Hepatocyte (in vitro differentiated cells): ENCODE data around the gene SLC23A3. TPM values are rescaled to one million over a fixed set of nuclear protein-coding genes. Genes with fewer than 3 reads are reported as not detected.

Source experiments
- DNase-seq: peaks from one replicate; pipeline ENCODE4 v3.0.0-alpha.2; 2016; ENCODE audit warnings: low spot score
- H2AFZ ChIP-seq: fragments of 200-600 bp; sonication (generic); 2 replicates; pipeline ENCODE4 v1.6.0; 2016; ENCODE audit warnings: antibody characterized with exemption, mild to moderate bottlenecking
- H3K27ac ChIP-seq: fragments of 200-600 bp; sonication (generic); 2 replicates; pipeline ENCODE4 v1.5.1; 2016; ENCODE audit warnings: mild to moderate bottlenecking
- H3K27me3 ChIP-seq: fragments of 200-600 bp; sonication (generic); 2 replicates; pipeline ENCODE4 v1.6.1; 2016
- H3K36me3 ChIP-seq: fragments of 200-600 bp; sonication (generic); replicated peaks from 2 replicates; pipeline ENCODE4 v1.5.1; 2016; ENCODE audit warnings: low read depth; ENCODE audit not compliant: insufficient read depth
- H3K4me1 ChIP-seq: fragments of 200-600 bp; sonication (generic); 2 replicates; pipeline ENCODE4 v1.5.1; 2016; ENCODE audit warnings: mild to moderate bottlenecking, moderate library complexity; ENCODE audit not compliant: insufficient read depth
- H3K4me2 ChIP-seq: fragments of 200-600 bp; sonication (generic); 2 replicates; pipeline ENCODE4 v1.6.0; 2016
- H3K4me3 ChIP-seq: fragments of 200-600 bp; sonication (generic); 2 replicates; pipeline ENCODE4 v1.5.1; 2016; ENCODE audit warnings: mild to moderate bottlenecking
- H3K79me2 ChIP-seq: fragments of 200-600 bp; sonication (generic); 2 replicates; pipeline ENCODE4 v1.6.0; 2017; ENCODE audit warnings: mild to moderate bottlenecking
- H3K9me2 ChIP-seq: fragments of 200-600 bp; sonication (generic); replicated peaks from 2 replicates; pipeline ENCODE4 v1.6.0; 2017; ENCODE audit warnings: mild to moderate bottlenecking; ENCODE audit not compliant: insufficient read depth
- H3K9me3 ChIP-seq: fragments of 200-600 bp; sonication (generic); 2 replicates; pipeline ENCODE4 v1.5.1; 2016; ENCODE audit warnings: low read depth, mild to moderate bottlenecking
- H4K20me1 ChIP-seq: fragments of 200-600 bp; sonication (generic); 2 replicates; pipeline ENCODE4 v1.6.0; 2016; ENCODE audit warnings: mild to moderate bottlenecking; ENCODE audit not compliant: insufficient read depth, poor library complexity, severe bottlenecking
- CTCF ChIP-seq: fragments of 200-600 bp; sonication (generic); IDR thresholded peaks from 2 replicates; pipeline ENCODE4 v1.5.1; 2016; ENCODE audit warnings: antibody characterized with exemption, mild to moderate bottlenecking; ENCODE audit not compliant: poor library complexity
- EZH2 ChIP-seq: fragments of 200-600 bp; sonication (generic); IDR thresholded peaks from 2 replicates; pipeline ENCODE4 v1.6.1; 2016; ENCODE audit warnings: antibody characterized with exemption, mild to moderate bottlenecking, borderline replicate concordance
- EZH2phosphoT487 ChIP-seq: fragments of 200-600 bp; sonication (generic); IDR thresholded peaks from one replicate; pipeline ENCODE4 v1.6.1; 2018; ENCODE audit warnings: antibody characterized with exemption, mild to moderate bottlenecking, low read depth, moderate library complexity; ENCODE audit not compliant: unreplicated experiment, severe bottlenecking
- WGBS: methylation state at CpG from one replicate; pipeline ENCODE4 v1.1.6; 2016; ENCODE audit warnings: low lambda C conversion rate; ENCODE audit errors: missing lambda C conversion rate; 5-methylcytosine and 5-hydroxymethylcytosine counted together
- polyA plus RNA-seq: library from polyadenylated mRNA; unstranded; fragments of >200 nt; fragmentation: Nextera tagmentation; extraction: Ambion mirVana; gene quantifications from 2 replicates; pipeline ENCODE4 v1.2.1, GENCODE V29; 2016
- total RNA-seq: library from RNA; depleted of rRNA; stranded (reverse); fragments of >200 nt; gene quantifications from 2 replicates; pipeline ENCODE4 v1.2.3, GENCODE V29; 2014

The SLC23A3 gene
- total and polyA plus RNA-seq, 2 experiments from 2014 or later, result 0.80 to 1.5 TPM

- no peak overlapping the region for H3K4me2 ChIP-seq
- no peak overlapping the region for H3K27ac ChIP-seq
- no peaks in the 10 kb centered on the region for H3K9me2 ChIP-seq
- no peak for DNase-seq
- no peaks in the 10 kb centered on the region for H3K9me3 ChIP-seq
- no peak overlapping the region for H2AFZ ChIP-seq
- peaks cover 6% of the 10 kb centered on the region for H3K4me1 ChIP-seq
- 98% methylated on average over 6 of the region's 6 CpGs for WGBS
- peaks cover 10% of the 10 kb centered on the region for H4K20me1 ChIP-seq
- H3K36me3 ChIP-seq, result no peaks in the 10 kb centered on the region
- H3K27me3 ChIP-seq, result no peaks in the 10 kb centered on the region
- no peak overlapping the region for H3K4me3 ChIP-seq
- peaks cover 23% of the 10 kb centered on the region for H3K79me2 ChIP-seq
- no peak for TF ChIP-seq EZH2phosphoT487
- TF ChIP-seq EZH2, result no peak
- TF ChIP-seq CTCF, result no peak
Observed at GRCh38 chr2:219181531-219181930, 11.7 kb upstream of the SLC23A3 start.

- Histone ChIP-seq H3K9me3 (no peaks in the 10 kb centered on the region), H4K20me1 (peaks cover 10% of the 10 kb centered on the region), H3K36me3 (no peaks in the 10 kb centered on the region), H3K4me2 (no peak overlapping the region), H3K4me1 (peaks cover 8% of the 10 kb centered on the region), H3K27ac (no peak overlapping the region), H3K4me3 (no peak overlapping the region), H2AFZ (no peak overlapping the region), H3K27me3 (no peaks in the 10 kb centered on the region), H3K9me2 (no peaks in the 10 kb centered on the region), H3K79me2 (peaks cover 23% of the 10 kb centered on the region)
- 98% methylated on average over 5 of the region's 5 CpGs for WGBS
- TF ChIP-seq EZH2phosphoT487, result no peak
- TF ChIP-seq EZH2, result no peak
- TF ChIP-seq CTCF, result no peak
- DNase-seq, result no peak
Observed at GRCh38 chr2:219180961-219181360, 11.1 kb upstream of the SLC23A3 start.

- H4K20me1 ChIP-seq, result peaks cover 10% of the 10 kb centered on the region
- no peak overlapping the region for H2AFZ ChIP-seq
- H3K4me2 ChIP-seq, result peak overlapping the region; percentile 97
- H3K79me2 ChIP-seq, result peaks cover 34% of the 10 kb centered on the region
- WGBS, result 98% methylated on average over 9 of the region's 9 CpGs
- no peaks in the 10 kb centered on the region for H3K9me3 ChIP-seq
- TF ChIP-seq EZH2phosphoT487 (no peak), EZH2 (no peak), CTCF (no peak)
- H3K9me2 ChIP-seq, result no peaks in the 10 kb centered on the region
- H3K27ac ChIP-seq, result no peak overlapping the region
- H3K4me3 ChIP-seq, result no peak overlapping the region
- H3K4me1 ChIP-seq, result peaks cover 14% of the 10 kb centered on the region
- H3K36me3 ChIP-seq, result no peaks in the 10 kb centered on the region
- DNase-seq, result no peak
- no peaks in the 10 kb centered on the region for H3K27me3 ChIP-seq
Observed at GRCh38 chr2:219179601-219180465, 10.0 kb upstream of the SLC23A3 start.
